HG03045 (cell line): ENCODE results near the gene RAPSN.

Source experiments
- ATAC-seq: cut with Tn5 transposase; IDR thresholded peaks from one replicate; pipeline ENCODE4 v1.9.1; 2021; ENCODE audit warnings: mild to moderate bottlenecking, moderate library complexity; ENCODE audit not compliant: unreplicated experiment

The RAPSN gene

GRCh38 chr11:47448566-47449427 is at the start of gene RAPSN:
RAPSN (minus strand) TSS chr11:47449136; CDS start chr11:47448964, 172 bp downstream.
- no peak for ATAC-seq

- no peak for ATAC-seq
These were observed 49.2 kb upstream of the RAPSN start for GRCh38 chr11:47498149-47498548.

- ATAC-seq = no peak
These were observed 47.9 kb upstream of the RAPSN start for GRCh38 chr11:47496808-47497207.

GRCh38 chr11:47495856-47496217 is 46.9 kb upstream of the RAPSN start:
- ATAC-seq = no peak

- ATAC-seq = no peak
These were observed 46.3 kb upstream of the RAPSN start for GRCh38 chr11:47495011-47495855.

- ATAC-seq = no peak
These were observed 40.4 kb upstream of the RAPSN start for GRCh38 chr11:47489395-47489755.

DNA sequence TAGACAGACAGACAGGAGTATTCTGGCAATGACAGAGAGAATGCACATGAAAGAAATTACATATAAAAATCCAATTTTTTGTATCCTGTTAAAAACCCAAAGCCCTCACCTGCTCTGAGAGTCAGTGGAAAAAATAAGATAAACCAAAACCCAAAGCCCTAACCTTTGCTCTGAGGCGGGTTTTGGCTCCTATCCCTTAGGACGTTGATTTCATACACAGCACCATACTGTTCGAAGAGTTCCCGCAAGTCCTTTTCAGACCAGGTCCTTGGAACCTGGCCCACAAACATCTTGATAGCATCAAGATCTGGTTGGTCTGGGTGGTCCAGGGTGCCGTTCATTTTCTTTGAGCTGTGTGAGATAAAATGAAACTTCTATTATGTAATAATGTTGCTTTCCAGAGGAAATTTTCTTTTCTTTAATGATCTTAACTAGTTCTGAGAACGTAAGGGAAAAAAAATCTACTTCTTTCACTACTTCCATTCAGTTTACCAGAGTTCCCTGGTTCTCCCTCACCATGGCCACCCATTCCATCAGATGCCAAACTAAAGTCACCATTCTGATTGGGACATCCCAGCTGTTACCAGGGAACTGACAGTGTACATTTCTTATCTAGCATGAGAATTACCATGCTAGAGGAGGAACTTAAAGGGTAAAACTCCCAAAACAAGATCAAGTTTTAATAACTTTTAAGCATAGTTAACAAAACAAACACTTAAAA is 39.9 kb upstream of the RAPSN start:
- ATAC-seq = no peak

- ATAC-seq = no peak
These were observed 39.2 kb upstream of the RAPSN start for GRCh38 chr11:47488111-47488510.

DNA sequence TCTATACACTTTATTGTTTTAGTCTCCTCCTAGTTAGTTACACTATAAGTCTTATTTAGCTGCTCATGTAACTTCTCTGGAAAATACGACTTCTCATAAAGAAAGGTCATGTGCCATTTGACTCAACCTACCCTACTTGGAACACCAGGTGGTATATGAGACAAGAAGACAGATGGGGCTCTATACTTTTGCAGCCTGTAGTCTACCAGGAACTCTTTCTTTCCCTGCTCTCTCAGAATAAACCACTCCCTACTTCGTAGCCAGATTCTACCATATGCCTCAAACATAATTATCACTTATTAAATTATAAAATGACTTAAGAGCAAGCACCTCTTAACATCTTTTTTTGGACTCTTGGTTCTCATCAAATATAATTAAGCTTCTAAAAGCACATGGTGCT is 38.5 kb upstream of the RAPSN start:
- no peak for ATAC-seq

DNA sequence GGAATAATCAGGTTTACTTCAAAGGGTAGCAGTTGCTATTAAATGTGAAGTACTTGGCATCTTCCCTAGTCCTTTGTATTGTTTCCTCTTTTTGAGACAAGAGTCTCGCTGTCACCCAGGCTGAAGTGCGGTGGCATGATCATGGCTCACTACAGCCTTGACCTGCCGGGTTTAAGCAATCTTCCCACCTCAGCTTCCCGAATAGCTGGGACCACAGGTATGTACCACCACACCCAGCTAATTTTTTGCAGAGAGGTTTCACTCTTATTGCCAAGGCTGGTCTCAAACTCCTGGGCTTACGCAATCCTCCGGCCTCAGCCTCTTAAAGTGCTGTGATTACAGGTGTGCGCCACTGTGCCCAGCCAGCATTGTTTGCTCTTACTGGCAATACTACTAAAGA is 36.2 kb upstream of the RAPSN start:
- no peak for ATAC-seq

DNA sequence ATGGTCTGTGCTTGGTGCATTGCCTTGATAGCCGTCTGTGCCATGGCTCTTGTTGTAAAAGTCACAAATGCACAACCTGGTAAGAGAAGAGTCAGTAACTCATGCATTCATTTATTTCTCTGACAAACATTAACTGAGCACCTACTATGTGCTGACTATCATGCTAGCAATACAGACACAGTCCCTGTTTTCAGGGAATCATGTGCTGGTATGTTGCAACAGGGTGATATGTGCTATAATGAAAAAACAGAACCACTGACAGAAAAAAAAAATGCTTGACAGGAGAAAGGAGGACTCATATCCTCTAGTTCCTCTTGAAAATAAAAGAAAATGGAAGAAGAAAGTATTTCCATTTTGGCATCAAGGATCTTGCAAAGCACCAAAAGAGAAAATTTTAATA is 34.5 kb upstream of the RAPSN start:
- ATAC-seq = no peak

GRCh38 chr11:47480762-47481161 is 31.8 kb upstream of the RAPSN start:
- ATAC-seq = no peak

- ATAC-seq = no peak
These were observed 29.9 kb upstream of the RAPSN start for GRCh38 chr11:47478651-47479329.

DNA sequence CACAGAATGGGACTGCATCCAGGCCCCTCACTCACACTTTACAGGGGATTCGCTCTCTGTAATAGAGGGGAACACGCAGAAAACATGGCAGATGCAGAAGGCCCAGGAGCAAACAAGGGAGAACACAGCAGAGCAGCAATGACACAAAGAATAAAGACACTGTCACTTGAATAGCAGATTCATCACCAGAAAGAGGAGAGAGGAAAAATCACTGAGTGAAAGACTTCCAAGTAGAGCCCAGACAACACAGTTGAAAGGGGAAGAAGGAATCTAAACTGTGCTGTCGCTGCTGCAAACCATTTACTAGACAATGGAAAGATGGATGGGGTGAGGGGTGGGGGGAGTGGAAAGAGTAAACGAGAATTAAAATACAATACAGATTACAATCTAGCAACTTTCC is 28.8 kb upstream of the RAPSN start:
- no peak for ATAC-seq

DNA sequence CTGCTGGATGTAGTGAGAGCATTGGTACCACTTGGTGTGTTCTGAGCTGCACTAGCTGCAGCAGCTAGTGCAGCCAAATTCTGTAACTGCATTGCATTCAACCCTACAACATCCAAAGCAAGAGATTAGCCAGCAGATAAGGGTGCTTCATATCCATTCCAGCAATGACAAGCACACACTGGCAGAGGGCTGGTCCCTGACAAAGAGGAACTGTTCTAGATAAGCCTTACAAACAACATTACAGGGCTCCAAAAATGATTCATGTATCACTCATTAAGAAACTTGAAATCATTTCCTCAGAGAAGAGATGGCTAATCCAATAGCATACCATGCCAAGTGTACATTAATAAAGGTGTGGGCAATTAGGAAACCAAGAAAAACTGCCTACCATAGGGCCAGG is 28.4 kb upstream of the RAPSN start:
- ATAC-seq = no peak

- ATAC-seq = no peak
These were observed 21.7 kb upstream of the RAPSN start for GRCh38 chr11:47470671-47471070.

DNA sequence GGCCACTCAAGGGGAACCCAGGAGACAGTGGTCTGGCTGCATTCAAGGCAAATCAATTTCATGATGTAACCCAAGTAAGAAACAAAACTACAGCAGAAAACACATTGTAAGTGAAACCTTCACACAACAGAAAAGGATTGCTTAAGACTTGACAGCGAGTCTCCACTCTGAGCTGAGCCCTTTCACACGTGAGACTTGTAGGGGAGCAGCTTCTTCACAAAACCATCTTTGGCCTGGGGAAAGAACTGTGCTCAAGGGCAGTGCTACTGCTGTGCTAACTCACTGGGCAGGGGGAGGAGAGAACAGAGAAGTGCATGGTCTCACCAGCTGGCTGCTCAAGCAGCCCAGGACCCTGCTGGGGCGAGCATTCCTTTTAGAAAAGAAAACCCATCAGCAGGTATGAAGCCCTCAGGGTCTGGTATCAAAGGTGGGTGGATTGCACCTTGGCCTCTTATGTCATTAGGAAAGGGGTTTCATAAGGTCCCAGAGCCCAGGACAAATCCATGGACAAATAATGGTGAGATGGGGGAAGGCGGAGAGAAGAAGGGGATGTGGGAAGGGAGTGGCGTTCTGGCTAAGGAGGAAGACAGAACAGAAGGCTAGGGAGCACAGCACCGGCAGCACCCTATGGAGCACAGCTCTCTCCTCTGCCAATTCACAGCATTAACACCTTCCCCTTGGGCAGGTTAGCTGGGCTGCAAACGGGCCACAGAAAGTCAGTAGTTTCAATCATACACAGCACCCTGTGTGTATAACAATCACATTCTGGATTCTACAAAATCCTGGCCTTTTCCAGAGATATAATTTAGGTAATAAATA is 20.6 kb upstream of the RAPSN start:
- ATAC-seq = no peak

DNA sequence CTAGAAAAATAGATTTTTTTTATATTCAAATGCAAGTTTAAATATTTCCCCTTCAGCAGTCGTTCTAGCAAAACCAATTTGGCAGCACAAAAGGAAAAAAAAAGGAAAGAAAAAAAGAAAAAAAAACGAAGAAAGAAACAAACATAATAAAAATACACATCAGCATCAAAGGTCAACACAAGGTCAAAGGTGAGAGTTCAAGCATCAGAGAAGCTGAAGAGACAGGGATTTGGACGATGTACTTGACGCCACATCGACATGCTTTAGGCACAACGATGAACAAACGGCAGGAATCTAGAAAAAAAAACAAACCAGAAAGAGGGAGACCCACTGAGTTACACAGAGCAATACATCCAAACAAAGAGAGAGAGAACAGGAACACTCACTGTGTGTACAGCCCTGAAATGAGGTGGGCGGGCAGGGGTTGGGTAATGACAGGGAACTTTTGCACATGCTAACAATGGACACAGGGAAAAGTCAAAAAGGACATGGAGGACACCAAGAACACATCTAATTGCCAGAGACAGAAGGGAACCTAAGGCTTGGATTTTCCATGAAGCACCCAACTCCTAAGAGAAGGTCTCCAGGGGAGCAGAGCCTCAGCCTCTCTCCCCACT is 19.8 kb upstream of the RAPSN start:
- no peak for ATAC-seq

DNA sequence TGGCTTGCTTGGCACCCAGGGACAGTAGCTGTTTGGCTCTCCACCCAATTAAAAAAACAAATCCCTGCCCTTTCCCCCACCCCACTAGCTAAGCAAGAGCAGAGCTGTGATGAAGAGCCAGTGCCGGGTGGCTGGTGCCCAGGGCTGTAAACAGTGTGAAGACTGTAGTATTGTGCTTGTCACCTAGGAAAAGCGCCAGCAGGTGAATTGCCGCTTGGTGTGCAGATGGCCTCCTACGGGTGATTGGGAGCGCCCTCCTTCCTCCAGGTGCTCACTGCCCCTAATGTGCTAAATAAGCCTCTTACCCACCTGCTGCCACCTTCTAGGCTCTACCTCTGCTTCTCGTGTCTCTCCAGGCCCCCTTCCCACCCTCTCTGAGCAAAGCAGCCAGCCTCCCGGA is 18.4 kb upstream of the RAPSN start:
- no peak for ATAC-seq
